ENCODE data around the gene GPD2. TPM values are rescaled to one million over a fixed set of nuclear protein-coding genes. Genes with fewer than 3 reads are reported as not detected.

The GPD2 gene
- total and polyA plus RNA-seq, 12 donors: 3.7 to 20.9 (median 14.3) TPM

GRCh38 chr2:156539086-156539860 lies 103.1 kb downstream of the GPD2 start:
- intact Hi-C loops (cut with DNase I): no loop called here
- WGBS, 2 donors: 85 to 87% methylated on average over 4 of the region's 4 CpGs

DNA sequence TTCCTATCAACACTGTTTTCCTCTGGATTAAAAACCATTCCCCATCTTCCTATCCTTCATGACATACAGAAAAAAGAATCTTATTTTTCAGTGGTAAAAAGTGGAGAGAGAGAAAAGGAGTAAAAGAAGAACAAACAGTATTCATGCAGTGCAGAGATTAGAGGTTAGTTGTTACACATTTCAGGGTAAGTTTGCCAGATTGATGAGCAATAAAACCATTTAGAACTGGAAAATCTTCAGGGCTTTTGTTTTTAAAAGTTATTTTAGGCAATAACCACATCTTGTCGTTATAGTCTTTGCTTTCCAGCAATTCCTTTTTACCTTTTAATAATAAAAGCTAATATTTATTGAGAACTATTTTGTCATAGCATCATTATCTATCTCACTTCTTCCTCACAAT lies 104.5 kb downstream of the GPD2 start:
- no peak overlapping the region for H3K4me3 ChIP-seq
- H3K9me3 ChIP-seq: no peaks in the 10 kb centered on the region
- 75 to 76% methylated on average over 1 of the region's 1 CpG for WGBS, 2 donors
- intact Hi-C loops (cut with DNase I): no loop called here
- no peaks in the 10 kb centered on the region for H3K27me3 ChIP-seq
- TF ChIP-seq, protein P1, sequence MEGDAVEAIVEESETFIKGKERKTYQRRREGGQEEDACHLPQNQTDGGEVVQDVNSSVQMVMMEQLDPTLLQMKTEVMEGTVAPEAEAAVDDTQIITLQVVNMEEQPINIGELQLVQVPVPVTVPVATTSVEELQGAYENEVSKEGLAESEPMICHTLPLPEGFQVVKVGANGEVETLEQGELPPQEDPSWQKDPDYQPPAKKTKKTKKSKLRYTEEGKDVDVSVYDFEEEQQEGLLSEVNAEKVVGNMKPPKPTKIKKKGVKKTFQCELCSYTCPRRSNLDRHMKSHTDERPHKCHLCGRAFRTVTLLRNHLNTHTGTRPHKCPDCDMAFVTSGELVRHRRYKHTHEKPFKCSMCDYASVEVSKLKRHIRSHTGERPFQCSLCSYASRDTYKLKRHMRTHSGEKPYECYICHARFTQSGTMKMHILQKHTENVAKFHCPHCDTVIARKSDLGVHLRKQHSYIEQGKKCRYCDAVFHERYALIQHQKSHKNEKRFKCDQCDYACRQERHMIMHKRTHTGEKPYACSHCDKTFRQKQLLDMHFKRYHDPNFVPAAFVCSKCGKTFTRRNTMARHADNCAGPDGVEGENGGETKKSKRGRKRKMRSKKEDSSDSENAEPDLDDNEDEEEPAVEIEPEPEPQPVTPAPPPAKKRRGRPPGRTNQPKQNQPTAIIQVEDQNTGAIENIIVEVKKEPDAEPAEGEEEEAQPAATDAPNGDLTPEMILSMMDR (IDR thresholded peaks at IDR 0.05): no peak
- ATAC-seq: no peak
- DNase-seq: no peak
- H3K36me3 ChIP-seq: peaks cover 0 to 8% (median 0%) of the 10 kb centered on the region in 9 donors
- peaks cover 0 to 5% (median 0%) of the 10 kb centered on the region in 9 donors for H3K4me1 ChIP-seq
- no peak overlapping the region for H3K27ac ChIP-seq

More at GRCh38 chr2:156539086-156539860, 103.1 kb downstream of the GPD2 start:
- TF ChIP-seq, protein P1 (IDR thresholded peaks at IDR 0.05): no peak
- peaks cover 0 to under 1% (median 0%) of the 10 kb centered on the region in 11 donors for H3K9me3 ChIP-seq
- ATAC-seq (no peak), DNase-seq (no peak)
- peaks cover 0 to 5% (median 0%) of the 10 kb centered on the region in 9 donors for H3K4me1 ChIP-seq
- no peak overlapping the region for H3K4me3 ChIP-seq
- peaks cover 0 to 8% (median 0%) of the 10 kb centered on the region in 9 donors for H3K36me3 ChIP-seq
- H3K27me3 ChIP-seq: no peaks in the 10 kb centered on the region
- H3K27ac ChIP-seq: no peak overlapping the region

GRCh38 chr2:156541229-156541628 lies 105.0 kb downstream of the GPD2 start:
- no peak overlapping the region for H3K27ac ChIP-seq
- peaks cover 0 to 5% (median 0%) of the 10 kb centered on the region in 9 donors for H3K4me1 ChIP-seq
- H3K36me3 ChIP-seq: peaks cover 0 to 8% (median 0%) of the 10 kb centered on the region in 9 donors
- TF ChIP-seq, protein P1 (IDR thresholded peaks at IDR 0.05): no peak
- H3K27me3 ChIP-seq: no peaks in the 10 kb centered on the region
- H3K9me3 ChIP-seq: no peaks in the 10 kb centered on the region
- intact Hi-C loops (cut with DNase I): no loop called here
- ATAC-seq (no peak), DNase-seq (no peak)
- H3K4me3 ChIP-seq: no peak overlapping the region

DNA sequence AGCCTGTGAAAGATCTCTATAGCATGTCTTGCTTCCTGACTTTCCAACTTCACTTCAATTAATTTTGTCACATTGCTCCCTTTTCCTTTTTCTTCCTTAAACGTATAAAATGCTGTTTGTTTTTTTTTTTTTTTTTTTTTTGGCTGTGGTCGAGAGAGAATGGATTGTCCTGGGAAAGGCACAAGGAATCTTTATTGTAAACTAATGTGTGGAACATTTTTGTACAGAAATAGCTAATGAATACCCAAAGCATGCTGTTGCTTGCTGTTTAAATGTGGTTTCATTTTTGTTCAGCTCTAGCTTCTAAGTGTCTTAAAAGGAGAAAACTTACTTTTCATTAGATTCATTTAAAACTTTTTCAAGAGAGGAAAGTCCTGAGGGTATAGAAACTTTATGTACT lies 105.5 kb downstream of the GPD2 start:
- no peaks in the 10 kb centered on the region for H3K9me3 ChIP-seq
- ATAC-seq (no peak), DNase-seq (no peak)
- H3K27ac ChIP-seq: no peak overlapping the region
- H3K27me3 ChIP-seq: no peaks in the 10 kb centered on the region
- 64 to 73% methylated on average over 2 of the region's 2 CpGs for WGBS, 2 donors
- peaks cover 0 to 8% (median 0%) of the 10 kb centered on the region in 9 donors for H3K36me3 ChIP-seq
- intact Hi-C loops (cut with DNase I): no loop called here
- H3K4me1 ChIP-seq: peaks cover 0 to 5% (median 0%) of the 10 kb centered on the region in 9 donors
- no peak overlapping the region for H3K4me3 ChIP-seq
- TF ChIP-seq, protein P1 (IDR thresholded peaks at IDR 0.05): no peak
